ENCODE data around the gene SEMA4D.

- TF ChIP-seq, protein P1, sequence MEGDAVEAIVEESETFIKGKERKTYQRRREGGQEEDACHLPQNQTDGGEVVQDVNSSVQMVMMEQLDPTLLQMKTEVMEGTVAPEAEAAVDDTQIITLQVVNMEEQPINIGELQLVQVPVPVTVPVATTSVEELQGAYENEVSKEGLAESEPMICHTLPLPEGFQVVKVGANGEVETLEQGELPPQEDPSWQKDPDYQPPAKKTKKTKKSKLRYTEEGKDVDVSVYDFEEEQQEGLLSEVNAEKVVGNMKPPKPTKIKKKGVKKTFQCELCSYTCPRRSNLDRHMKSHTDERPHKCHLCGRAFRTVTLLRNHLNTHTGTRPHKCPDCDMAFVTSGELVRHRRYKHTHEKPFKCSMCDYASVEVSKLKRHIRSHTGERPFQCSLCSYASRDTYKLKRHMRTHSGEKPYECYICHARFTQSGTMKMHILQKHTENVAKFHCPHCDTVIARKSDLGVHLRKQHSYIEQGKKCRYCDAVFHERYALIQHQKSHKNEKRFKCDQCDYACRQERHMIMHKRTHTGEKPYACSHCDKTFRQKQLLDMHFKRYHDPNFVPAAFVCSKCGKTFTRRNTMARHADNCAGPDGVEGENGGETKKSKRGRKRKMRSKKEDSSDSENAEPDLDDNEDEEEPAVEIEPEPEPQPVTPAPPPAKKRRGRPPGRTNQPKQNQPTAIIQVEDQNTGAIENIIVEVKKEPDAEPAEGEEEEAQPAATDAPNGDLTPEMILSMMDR (conservative IDR thresholded peaks at IDR 0.05; ENCODE audit: low read depth, low read length): no peak
- TF ChIP-seq EZH2phosphoT487 (IDR thresholded peaks at IDR 0.05; ENCODE audit: borderline replicate concordance, low read length): no peak
Measured at GRCh38 chr9:89329917-89330316, 168.0 kb downstream of the SEMA4D start.
